GM19455 (cell line): ENCODE measurements around the gene CAPN12.

Experiments used
- ATAC-seq: cut with Tn5 transposase; IDR thresholded peaks from one replicate; pipeline ENCODE4 v1.9.1; 2021; ENCODE audit not compliant: unreplicated experiment

Gene CAPN12

DNA sequence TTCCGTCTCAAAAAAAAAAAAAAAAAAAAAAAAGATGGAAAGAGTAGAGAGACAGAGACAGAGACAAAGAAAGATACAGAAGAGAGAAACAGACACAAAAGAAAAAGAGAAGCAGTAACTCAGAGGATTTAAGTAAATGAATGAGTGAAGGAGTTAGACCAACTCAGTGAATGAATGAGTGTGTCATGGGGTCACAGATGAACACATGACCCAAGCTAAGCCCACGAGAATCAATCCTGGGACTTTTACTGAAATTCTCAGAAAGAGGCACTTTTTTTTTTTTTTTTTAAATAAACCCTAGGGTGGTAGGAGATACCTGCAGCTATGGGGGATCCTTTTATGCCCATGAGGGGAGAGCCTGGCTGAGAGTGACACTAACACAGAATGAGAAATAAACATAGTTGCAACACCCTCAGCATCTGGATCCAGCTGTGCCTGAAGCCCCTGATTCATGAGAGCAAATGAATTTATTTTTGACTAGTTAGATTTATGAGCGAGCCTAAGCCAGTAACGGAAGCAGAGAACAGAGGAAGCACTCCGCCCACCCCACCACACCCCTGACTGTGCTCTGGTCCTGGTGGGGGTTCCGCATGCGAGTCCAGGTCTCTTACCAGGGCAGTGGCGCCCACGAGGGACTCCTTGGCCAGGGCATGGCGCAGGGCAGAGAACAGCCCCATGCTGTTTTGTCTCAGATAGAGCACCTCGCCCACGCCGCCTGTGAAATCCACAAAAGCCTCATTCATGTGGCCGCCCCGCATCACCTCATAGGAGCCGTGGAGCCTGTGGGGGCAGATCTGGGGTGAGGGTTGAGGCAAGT is 4.6 kb downstream of the CAPN12 start:
- no peak for ATAC-seq

DNA sequence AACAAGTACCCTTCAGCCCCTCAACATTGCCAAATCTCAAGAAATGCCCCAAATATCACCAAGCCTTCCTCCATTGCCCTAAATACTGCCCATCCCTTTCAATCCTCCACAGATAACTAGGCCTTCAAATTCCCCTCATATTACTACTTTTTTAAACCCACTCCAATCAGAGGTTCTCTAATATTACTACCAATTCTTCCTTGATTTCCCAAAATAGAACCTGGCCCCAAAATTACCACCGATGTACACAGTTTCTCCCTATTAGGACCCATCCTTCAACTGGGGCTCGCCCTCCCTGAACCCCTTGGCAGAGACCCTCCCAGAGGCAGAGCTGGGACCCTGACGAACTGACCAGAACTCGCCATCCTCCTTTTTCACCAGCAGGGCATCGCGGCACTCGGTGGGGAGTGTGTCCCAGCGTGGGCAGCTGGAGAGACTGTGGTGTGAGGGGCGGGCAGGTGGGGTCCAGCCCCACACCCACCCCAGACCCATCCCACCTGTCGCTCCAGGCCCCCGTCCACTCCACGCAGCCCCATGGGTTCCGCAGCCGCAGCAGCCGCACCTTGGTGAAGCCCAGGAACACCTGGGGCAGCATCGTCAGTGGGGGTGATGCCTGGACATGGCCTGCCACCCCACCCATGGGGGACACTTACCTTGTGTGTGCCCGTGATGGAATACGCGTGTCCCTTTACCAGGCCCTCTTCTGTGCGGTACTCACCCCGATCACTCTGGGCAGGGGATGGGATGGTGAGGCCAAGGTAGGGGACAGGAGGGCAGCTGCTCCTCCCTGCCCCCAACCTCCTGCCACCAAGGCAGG is 6.1 kb downstream of the CAPN12 start:
- no peak for ATAC-seq

DNA sequence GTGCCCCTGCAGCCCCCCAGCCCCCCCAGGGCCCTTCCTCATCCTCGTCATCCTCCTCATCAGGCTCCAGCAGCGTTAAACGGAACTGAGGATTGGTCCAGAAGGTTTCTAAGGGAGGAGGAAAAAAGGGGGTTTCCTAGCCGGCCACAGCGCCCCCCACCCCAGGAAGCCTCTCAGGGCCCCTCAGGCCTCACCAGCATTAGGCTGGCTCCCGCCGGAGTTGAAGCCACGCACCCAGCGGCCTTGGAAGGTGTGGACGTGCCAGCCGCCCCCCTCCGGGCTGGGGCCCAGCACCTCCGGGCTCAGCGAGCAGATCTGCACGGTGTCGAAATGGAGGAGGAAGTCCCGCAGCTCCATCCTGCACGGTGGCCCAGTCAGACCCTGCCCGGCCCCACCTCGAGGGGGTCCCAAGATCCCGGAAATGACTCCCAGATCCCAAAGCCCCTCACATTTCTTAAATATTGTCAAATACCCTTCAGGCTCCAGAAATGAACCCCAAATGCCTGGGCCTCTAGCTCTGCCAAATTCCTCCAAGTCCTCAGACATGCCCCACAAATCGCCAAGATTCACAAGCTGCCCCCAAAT is 6.9 kb downstream of the CAPN12 start:
- ATAC-seq: no peak

DNA sequence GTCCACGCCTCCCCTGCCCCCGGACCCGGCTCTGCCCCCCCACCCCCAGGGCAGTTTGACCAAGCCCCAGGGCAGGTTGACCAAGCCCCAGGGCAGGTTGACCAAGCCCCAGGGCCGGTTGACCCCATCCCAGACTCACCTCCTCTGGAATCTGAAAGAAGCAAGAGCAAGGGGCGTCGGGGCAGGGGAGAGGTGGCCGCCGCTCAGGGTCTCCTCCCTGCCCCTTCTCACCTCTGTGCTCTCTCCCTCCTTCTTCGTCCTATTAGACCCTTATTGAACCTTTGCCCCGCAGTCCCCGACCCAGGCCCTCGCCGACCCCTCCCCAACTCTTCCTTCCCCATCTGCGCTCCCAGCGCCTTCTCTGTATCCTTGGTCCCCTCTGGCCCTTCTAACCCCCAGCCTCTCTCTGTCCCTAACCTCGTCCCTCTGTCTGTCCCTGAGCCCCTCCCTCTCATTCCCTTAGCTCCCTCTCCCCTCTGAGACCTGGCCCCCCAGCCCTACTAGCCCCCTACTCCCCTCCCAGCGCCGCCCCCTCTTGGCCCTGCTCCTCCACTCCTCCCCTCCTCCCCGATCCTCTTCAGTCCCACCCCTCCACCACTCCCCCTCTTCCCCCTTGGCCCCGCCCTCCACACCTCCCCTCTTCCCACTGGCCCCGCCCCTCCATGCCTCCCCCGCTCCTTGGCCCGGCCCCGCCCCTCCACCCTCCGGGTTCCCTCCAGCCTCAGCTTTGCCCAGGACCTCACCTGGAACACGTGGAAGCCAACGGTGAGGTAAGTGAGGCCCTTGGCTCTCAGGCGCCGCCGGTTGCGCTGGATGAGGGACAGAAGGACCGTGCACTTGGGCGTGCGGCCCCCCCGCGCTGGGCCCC is 7.6 kb downstream of the CAPN12 start:
- no peak for ATAC-seq

DNA sequence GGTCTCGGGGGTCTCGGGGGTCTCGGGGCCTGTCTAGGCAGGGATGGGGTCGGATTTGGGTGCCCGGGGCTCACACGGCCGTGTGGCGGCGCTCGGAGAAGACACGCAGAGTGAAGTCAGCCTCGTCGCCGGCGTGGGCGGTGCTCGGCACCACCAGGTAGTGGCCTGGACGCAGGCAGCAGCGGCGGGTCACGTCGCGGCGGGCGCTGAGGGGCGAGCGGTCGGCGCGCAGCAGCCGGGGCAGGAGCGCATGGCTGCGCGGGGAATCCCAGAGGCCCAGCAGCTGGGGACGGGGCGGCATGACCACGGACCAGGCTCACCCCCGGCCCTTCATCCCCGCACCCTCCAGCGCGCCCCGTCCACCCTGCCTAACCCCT is 8.2 kb downstream of the CAPN12 start:
- no peak for ATAC-seq

DNA sequence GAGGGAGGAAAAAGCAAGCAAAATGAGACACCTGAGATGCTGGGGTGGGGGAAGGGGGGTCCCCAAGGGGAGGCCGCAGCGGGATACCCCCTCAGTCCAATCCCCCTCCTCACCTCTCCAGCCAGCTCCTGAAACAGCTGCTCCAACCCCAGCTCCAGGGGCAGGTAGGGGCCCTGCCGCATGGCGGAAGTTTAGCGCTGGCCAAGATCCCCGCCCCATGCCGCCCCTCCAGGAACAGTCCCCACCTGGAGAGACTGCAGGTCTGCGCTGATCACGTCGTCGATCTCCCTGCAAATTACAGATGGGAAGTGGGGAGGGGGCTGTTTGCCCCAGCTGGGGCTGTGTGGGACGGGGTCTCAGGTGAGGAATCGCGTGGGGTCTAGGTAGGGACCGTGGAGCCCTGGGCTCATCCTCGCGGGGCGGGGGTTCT is 9.0 kb downstream of the CAPN12 start:
- ATAC-seq: no peak

DNA sequence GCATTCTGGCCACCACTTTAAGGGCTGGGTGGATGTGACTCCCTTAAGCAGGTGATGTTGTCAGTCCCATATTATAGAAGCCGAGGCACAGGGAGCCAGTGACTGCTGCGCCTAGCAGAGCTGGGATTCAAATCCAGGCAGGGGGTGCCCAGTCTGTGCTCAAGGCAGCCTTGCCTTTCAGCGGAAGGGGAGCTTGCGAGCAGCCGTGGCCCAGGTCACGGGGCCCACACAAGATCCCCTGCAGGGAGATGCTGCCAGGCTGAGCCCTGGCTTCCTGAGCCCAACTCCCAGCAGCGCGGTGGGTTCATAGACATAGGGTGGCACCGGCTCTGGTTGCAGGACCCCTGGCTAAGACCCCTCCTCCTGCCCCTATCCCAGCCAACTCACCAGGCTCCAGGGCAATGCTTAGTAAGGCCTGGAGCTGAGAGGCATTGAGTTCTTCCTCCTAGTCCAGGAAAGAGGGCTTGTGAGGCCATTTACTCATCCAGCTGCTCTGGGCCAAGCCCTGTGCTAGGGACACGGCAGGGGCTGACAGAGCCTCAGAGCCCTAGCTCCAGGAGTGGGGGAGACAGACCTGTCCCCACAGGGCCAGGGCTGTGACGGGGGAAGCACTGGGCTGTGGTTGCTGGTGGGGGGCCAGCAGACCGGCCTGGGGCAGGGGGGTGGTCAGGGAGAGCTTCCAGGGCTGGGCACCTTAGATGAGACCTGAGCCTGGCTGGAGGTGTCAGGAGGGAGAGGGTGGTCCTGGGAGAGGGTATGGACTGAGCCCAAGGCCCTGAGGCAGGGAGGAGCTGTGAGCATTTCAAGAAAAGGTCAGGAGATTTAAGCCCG is 9.6 kb downstream of the CAPN12 start:
- no peak for ATAC-seq

DNA sequence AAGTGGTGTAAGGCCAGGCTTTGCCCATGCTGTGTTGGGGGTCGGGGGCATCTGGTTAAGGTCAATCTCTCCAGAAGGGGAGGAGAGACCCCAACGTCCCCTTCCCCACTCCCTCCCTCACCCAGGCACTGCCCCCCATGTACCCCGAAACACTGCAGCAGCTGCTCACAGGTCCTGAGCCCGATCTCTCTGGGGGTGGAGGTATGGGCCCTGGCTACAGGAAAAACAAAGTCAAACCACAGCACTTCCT is 10.2 kb downstream of the CAPN12 start:
- no peak for ATAC-seq

DNA sequence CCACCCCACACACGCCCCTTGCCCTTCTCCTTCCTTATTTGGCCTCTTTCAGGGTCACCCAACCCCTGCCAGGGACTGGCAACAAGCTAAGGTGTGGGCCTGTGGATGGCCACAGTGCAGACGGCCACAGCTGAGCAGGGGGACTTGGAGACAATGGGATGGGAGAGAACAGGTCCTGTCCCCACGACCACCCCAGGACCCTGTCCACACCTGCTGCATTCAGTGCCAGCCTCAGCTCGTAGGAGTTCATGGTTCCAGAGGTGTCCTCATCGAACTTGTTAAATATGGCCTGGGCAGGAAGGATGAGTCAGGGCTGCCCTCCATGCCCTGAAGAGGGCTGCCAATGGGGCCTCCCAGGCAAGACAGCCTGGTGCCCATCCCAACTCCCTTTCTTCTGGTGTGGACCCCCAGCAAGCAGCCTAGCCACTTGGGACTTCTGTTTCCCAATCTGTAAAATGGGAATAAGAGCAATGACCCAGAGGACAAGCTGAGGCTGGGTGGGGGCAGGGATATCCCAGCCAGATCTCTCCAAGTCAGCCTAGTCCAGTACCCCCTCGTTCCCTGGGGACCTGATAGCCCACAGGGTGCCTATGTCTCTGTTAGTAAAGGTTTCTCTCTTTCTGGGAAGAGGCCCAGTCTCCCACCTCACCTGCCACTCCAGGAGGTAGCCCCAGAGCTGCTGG is 10.6 kb downstream of the CAPN12 start:
- ATAC-seq: no peak

DNA sequence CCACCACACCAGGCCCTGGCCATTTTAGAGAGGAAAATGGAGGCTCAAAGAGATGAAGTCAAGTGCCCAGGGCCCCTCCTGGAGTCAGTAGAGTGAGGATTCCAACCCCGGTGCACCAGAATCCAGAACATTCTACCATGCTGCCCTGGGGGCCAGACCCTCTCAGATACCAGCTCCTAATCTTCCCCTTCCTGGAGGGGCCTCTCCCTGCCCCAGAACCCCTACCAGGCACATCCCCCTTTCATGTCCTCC is 11.1 kb downstream of the CAPN12 start:
- ATAC-seq: no peak

DNA sequence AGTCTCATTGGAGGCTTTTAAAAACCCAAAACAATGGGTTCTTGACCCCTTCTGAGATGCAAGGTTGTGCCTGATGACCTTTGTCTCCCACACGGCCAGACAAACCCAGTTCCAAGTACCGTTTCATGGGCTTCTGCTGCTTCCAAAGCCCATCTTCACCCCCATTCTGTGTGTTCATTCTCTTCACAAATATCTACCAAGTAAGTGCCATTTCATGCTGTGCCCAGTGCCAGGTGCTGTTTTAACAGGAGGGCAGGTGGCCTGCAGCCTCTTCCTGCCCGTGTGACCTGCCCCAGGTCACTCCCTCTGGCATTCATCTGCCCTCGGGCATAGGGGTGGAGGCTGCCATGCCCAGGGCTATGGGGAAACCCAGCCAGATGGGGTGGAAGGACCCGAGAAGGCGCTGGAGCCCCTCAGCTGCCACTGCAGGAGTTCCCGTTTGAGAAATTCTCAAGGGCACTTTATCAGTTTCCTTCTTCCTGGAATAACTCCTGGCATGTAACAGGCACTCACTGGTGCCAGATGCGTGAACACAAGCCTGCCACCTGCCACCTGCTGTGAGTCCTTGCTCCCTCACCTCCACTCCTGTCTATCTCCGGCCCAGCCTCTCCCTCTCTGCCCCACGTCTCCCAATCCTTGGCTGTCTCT is 12.5 kb downstream of the CAPN12 start:
- no peak for ATAC-seq

DNA sequence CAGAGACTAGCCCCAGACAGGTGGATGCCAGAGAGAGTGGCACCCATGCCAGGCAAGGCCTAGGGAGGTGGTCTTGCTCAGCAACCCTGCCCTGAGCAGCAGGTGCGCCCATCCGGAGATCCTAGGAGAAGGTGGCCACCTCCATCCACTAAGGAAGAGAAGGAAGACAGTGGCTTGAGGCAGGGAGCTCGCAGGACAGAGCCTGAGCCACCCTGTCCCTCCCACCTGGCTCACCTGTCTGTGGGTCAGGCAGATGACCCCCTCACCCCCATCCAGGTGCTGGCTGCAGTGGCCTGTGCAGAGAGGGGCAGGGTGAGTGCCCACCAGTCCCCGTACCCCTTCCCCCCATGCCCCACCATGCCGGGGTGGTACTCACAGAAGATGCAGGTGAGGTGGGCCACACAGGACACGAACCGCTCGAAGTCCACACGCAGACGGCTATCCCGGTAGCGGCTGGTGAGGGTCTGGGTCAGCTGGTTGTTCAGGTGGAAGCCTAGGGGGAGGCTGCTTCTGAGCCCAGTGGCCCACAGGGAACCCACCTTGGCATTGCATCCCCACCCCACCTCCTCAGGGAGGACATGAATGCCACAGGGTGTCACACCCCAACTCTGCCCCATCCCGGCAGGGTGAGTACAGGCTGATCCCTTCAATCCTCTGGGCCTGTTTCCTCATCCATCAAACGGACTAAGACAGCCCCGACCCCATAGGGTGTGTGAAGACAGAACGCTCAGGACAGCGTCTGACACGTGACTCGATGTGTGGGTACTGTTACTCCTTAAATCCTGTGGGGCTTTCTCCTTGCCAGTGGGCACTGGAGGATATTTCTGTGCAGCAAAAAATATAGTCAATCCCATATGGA is 13.3 kb downstream of the CAPN12 start:
- ATAC-seq: no peak

DNA sequence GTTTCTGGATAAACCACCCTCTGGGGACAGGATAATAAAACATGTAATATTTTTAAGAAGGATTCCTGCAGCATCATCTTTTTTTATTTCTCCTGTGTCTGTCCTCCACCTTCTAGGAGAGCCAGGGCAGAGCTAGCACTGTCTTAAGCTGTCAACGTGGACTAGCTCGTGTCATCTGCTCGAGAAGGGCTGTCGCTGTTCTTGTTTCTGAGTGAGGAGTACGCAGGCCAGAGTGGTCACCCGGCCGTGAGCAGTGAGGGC is 13.9 kb downstream of the CAPN12 start:
- ATAC-seq: no peak

DNA sequence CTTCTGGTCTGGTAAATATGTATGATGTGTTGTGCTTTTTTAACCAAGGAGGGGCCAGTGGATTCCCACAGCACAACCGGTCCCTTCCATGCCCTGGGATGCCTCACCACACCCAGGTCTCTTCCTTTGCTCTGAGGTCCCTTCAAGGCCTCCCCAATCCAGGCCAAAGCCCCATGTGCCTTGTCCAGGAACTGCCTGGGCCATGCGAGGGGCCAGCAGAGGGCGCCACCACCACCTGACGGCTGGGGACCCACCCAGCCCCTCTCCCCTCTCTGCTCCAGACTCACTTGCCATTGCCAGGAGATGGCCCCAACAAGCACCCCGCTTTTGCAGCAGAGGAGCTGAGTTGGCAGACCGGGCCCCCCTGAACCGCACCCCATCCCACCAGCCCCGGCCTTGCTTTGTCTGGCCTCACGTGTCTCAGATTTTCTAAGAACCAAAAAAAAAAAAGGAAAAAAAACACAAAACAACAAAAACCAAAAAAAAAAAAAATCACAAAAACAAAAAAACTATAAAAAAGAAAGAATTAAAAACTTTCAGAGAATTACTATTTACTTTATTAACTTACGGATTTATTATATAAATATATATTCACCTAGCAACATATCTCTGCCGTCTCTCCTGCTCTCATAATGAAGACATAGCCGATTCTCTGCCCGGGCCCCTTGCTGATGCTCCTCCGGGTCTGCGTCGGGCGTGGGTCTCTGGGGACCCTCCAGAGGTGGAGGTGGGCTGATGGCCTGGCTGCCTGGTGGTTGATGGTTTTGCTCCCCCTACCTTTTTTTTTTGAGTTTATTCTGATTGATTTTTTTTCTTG is 14.4 kb downstream of the CAPN12 start:
- ATAC-seq: no peak

DNA sequence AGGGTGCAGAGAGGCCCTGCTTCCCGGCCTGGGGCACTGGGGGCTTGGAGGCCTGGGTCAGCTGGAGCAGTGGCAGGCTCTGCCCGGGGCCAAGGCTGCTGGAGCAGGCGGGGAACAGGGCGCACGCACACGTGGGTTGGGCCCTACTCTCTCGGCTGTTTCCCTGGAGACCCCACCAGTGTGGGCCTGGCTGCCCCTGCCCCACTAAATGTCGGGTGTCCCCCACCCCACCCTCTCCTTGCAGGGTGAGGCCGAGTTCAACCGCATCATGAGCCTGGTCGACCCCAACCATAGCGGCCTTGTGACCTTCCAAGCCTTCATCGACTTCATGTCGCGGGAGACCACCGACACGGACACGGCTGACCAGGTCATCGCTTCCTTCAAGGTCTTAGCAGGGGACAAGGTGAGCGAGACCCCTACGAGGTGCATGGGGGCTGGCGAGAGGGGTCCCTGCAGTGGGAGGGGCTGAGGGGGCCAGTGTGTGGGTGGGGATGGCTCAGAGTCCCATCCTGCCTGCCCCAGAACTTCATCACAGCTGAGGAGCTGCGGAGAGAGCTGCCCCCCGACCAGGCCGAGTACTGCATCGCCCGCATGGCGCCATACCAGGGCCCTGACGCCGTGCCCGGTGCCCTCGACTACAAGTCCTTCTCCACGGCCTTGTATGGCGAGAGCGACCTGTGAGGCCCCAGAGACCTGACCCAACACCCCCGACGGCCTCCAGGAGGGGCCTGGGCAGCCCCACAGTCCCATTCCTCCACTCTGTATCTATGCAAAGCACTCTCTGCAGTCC is 15.3 kb downstream of the CAPN12 start:
- ATAC-seq: no peak

DNA sequence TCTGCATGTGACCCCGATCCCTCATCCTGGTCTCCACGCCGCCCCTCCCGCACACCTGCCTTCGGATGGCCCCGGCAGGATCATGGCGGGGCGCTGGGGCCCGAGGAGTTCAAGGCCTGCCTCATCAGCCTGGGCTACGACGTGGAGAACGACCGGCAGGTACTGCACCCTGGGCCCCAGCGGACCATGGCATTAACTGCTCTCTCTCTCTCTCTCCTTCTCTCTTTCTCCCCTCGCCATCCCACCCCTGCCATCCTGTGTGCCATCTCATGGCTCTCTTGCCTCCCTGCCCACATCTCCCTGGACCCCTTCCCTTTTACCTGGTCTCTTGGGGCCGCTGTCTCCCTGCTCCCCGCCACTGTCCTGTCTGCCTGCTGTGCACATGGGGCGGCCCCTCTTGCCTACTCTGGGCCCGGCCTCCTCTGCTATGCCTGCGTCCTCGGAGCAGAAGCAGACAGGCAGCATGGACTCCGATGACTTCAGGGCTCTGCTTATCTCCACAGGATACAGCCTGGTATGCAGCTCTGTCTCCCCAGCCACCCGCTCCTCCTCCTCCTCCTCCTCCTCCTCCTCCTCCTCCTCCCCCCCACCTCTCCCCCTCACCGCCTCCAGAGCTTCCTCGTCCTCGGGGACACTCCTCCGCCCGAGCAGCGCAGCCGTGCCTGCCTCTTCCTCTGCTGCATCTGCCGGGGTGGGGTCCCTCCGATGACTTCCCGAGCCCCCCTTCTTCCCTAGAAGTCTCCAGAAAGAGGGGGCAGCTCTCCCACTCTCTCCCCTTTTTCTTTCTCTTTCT is 16.2 kb downstream of the CAPN12 start:
- ATAC-seq: no peak
